ENCODE data around the gene SPAG16.

The SPAG16 gene

DNA sequence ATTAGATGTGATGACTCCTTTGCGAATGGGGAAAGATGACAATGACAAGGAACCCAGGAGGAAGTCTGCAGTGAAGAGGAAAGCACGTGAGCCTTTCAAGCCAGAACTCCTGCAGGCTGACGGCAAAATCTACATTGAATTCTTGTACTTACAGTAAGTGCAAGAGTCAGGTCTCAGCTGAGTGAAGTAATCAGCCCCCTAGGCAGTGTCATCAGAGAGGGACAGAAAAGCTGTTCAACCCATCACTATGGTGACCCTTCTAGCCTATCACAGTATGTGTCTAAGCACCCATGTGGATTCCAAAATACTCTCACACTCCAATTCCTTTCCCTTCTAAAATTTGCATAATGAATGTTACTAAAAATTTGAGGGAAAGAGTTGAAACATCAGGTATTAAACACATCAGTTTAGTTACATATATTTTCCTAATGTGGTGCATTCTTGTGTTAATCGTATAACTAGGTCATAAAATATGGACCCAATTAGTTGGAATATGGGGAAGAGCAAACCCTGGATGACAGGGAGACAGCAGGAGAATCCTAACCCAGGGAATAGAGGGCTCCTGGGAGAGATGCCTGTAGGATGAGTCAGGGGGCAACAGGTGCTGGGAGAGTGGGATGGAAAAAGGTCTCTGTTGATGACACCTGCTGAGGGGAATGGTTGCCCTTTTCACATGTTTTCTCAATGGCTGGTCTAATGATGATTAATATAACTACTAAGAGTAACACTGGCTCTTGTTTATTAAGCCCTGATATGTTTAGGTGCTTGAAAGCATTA is 1166.0 kb downstream of the SPAG16 start:
- no peak overlapping the region for H3K9ac ChIP-seq
- no peaks in the 10 kb centered on the region for H4K20me1 ChIP-seq (ENCODE audit: insufficient read depth)
- H3K4me3 ChIP-seq (IDR thresholded peaks at IDR 0.05; ENCODE audit: insufficient read depth, low read depth, low read length) = no peak overlapping the region
- TF ChIP-seq, protein P1, sequence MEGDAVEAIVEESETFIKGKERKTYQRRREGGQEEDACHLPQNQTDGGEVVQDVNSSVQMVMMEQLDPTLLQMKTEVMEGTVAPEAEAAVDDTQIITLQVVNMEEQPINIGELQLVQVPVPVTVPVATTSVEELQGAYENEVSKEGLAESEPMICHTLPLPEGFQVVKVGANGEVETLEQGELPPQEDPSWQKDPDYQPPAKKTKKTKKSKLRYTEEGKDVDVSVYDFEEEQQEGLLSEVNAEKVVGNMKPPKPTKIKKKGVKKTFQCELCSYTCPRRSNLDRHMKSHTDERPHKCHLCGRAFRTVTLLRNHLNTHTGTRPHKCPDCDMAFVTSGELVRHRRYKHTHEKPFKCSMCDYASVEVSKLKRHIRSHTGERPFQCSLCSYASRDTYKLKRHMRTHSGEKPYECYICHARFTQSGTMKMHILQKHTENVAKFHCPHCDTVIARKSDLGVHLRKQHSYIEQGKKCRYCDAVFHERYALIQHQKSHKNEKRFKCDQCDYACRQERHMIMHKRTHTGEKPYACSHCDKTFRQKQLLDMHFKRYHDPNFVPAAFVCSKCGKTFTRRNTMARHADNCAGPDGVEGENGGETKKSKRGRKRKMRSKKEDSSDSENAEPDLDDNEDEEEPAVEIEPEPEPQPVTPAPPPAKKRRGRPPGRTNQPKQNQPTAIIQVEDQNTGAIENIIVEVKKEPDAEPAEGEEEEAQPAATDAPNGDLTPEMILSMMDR (conservative IDR thresholded peaks at IDR 0.05; ENCODE audit: low read depth, low read length) = no peak
- H3K27me3 ChIP-seq (ENCODE audit: insufficient read depth, low read depth) = no peaks in the 10 kb centered on the region
- H3K36me3 ChIP-seq (ENCODE audit: insufficient read depth) = no peaks in the 10 kb centered on the region
- no peak overlapping the region for H2AFZ ChIP-seq (ENCODE audit: low read depth)
- no peaks in the 10 kb centered on the region for H3K4me1 ChIP-seq (ENCODE audit: low read depth, poor library complexity, severe bottlenecking)
- H3K79me2 ChIP-seq (ENCODE audit: insufficient read depth, low read depth) = no peaks in the 10 kb centered on the region
- no peak overlapping the region for H3K27ac ChIP-seq
- H3K4me2 ChIP-seq = no peak overlapping the region

DNA sequence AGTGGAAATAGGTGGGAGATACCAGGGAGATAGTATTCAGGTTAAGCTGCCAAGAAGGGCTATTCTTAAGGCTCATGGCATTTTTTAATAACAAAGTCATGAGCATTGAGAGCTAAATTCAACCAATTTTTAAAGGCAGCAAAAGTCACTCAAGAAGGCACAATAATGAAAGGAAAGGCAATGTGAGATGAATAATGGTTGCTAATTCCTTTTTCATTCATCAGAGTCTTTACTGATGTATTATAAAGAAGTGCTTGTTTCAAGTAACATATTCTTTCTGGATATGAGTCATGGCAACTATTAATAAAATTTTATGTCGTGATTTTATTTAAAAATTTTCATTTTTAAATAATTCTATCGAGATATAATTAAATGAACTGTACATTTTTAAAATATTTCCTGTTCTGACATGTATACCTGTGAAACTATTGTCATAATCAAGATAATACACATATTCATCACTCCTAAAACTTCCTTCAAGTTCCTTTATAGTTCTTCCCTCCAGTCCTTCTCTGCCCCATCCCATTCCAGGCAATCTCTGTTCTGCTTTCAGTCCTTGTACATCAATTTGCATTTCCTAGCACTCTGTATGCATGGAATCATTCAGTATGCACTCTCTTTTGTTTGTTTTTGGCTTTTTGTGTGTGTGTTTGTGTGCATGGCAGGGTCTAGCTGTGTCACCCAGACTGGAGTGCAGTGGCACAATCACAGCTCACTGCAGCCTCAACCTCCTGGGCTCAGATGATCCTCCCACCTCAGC is 1167.4 kb downstream of the SPAG16 start:
- Histone ChIP-seq H3K9ac (no peak overlapping the region), H3K27ac (no peak overlapping the region), H4K20me1 (ENCODE audit: insufficient read depth) (no peaks in the 10 kb centered on the region), H3K36me3 (ENCODE audit: insufficient read depth) (no peaks in the 10 kb centered on the region), H3K79me2 (ENCODE audit: insufficient read depth, low read depth) (no peaks in the 10 kb centered on the region), H3K4me2 (no peak overlapping the region), H3K4me1 (ENCODE audit: low read depth, poor library complexity, severe bottlenecking) (no peaks in the 10 kb centered on the region), H3K27me3 (ENCODE audit: insufficient read depth, low read depth) (no peaks in the 10 kb centered on the region), H2AFZ (ENCODE audit: low read depth) (no peak overlapping the region), H3K4me3 (IDR thresholded peaks at IDR 0.05; ENCODE audit: insufficient read depth, low read depth, low read length) (no peak overlapping the region)
- TF ChIP-seq, protein P1 (conservative IDR thresholded peaks at IDR 0.05; ENCODE audit: low read depth, low read length) = no peak

Data from KMS-11 (cell line).